Measurements from ENCODE around the gene NME7.
"Not testable (repeated sequence)": the region's sequence is repeated elsewhere in the genome, so short reads cannot be mapped to it uniquely, and the experiment has no call there.

The NME7 gene

GRCh38 chr1:169148472-169149252 lies 218.9 kb downstream of the NME7 start:
- DNase-seq, result no peak

DNA sequence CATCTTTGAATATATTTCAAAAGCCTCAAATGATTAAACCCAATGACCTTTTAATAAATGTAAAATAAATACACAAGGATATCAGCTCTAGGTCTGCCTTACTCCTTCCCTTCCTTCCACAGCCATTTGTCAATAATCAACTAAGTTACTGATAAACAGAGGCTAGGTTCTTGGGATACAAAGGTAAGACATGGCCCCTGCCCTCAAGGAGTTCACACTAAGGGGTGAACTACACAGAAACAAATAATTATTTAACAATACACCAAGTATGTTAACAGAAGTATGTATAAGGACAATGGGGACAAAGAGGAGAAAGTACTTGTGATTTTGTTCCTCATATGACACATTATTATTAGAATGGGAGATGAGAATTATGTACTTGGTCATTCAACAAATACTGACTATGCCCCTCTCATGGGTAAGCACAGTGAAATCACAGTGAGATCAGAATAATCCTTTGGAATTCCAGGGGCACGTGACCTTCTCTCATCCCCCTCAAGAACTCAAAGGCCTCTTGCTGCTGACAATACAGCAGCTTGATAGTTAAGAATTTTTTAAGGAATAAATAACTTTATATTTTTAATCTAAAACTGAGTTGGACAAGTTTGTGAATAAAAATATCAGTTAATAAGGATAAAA lies 220.9 kb downstream of the NME7 start:
- no peak for DNase-seq

DNA sequence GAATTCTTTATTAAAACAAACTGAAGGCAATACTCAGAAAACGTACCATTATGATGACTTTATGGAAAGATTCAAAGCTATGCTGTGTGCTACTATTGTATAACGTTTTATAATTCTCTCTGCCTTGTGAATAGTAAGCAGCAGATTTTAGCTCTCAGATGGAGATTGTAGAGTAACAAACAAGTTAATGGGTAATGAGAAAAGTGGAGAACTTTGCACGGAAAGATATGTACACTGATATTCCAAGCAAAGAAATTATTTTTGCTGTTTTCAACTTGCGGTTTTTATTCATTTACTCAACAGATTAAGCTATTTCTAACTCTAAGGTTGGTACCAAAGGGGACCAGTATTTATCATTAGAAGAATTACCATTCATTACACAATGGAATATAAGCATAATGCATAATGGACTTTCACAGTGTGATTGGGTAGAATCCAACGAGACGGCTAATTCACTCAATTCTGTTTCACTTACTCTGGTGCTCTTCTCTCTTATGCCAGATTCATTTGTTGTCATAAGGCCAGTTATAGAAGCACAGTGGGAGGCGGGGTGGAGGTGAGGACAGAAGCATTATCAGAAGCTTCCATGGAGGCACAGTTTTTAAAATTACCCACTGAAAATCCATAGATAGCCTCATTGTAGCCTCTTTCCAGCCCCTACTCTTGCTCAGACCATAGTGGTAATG lies 222.5 kb downstream of the NME7 start:
- no peak for DNase-seq

DNA sequence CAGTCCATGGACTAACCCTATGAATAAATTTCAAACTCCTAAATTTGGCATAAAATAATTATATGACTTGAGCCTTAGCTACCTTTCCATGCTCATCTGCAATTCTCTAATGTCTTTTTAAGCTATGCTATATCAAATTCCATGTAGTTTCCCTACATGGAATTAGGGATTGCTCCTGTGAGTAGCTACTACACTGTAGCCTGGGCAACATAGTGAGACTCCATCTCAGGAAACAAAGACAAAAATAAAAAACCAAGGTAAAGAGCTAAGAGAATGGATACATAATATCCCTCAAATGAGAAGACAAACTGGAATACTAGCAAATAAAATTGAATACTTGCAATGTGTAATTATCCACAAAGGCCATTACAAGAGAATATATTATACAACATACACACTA lies 223.6 kb downstream of the NME7 start:
- DNase-seq, result no peak

DNA sequence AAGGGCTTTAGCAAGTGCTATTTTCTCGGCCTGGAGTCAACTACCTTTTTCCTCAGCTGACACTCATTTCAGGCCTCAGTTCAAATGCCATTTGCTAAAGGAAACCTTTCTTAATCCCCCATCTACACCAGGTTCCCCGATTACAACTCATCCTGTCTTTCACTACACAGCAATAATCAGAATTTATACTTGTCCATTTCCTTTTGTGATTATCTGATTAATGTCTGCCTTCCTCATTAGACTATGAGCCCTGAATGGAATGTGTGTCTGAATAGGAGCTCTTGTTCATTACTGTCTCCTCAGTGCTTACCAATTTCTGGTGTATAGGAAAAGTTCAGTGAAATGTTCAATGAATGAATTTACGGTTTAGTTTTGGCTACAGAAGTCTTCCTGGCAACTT lies 224.3 kb downstream of the NME7 start:
- no peak for DNase-seq

GRCh38 chr1:169142129-169142528 lies 225.5 kb downstream of the NME7 start:
- no peak for DNase-seq

GRCh38 chr1:169141356-169141755 lies 226.2 kb downstream of the NME7 start:
- no peak for DNase-seq

DNA sequence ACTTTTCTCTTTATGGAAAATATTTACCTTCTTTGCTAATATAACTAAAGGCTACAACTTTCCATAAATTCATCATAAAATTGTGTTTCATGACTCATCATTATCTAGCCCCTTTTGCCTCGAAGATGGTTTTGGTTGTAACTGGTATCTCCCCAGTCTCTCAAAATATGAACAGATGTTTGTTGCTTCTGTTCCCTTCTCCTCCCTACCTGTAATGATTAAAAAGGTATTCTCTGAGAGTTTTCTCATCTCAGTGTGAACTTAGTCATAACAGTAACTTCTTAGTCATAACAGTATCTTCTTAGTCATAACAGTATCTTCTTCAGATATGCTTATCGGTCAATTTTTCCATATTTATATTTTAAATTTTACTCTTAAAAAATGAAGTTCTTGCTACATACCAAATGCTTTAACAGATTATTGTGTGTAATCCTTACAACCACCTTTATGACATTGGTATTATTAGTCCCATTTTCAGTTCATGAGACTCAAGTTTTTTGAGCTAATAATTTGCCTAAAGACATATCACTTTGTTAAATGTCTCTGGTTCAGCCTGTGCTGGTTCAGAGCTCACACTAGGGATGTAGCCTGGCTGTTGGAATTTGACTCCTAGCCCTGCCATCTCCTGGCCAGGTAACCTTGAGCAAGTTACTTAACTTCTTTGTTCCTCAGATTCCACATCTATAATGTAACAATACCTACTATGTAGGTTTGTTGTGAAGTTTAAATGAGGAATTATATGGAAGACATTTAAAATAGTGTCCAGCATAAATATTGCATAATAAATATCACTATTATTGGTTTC lies 228.5 kb downstream of the NME7 start:
- no peak for DNase-seq

DNA sequence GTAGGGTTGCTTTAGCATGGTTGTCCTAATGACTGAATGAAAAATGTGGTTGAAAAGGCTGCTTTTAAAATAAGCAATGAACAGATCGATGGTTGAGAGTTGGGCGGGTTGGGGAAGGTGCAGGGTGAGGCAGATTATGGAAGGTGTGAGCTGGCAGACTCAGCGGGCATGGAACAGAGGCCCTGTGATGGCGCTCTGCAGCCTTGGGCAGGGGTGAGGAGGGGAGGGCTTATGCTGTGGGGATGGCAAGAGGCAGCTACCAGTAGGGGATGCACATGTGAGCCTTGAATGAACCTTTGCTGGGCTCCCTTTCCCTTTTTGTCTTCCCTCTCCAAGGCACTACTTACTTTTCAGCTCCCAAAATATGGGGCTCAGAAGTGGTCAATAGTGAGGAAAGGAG lies 230.2 kb downstream of the NME7 start:
- DNase-seq, result no peak

GRCh38 chr1:169133801-169134502 lies 233.6 kb downstream of the NME7 start:
- no peak for DNase-seq

DNA sequence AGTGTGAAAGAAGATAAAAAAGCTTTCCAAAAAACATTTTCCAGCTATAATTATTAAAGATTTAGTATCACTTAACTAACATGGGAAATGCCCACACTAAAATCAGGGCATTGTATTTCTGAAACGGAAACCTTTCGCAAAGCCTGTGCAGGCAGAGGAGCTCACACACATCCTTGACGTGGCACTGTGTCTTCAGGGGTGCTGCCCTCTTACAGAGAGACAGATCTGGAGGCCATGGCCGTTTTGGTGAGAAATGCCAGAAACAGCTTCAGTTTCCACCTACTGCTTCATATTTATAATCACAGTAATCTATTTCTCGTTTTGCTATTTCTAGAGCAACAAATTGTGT lies 234.4 kb downstream of the NME7 start:
- no peak for DNase-seq

DNA sequence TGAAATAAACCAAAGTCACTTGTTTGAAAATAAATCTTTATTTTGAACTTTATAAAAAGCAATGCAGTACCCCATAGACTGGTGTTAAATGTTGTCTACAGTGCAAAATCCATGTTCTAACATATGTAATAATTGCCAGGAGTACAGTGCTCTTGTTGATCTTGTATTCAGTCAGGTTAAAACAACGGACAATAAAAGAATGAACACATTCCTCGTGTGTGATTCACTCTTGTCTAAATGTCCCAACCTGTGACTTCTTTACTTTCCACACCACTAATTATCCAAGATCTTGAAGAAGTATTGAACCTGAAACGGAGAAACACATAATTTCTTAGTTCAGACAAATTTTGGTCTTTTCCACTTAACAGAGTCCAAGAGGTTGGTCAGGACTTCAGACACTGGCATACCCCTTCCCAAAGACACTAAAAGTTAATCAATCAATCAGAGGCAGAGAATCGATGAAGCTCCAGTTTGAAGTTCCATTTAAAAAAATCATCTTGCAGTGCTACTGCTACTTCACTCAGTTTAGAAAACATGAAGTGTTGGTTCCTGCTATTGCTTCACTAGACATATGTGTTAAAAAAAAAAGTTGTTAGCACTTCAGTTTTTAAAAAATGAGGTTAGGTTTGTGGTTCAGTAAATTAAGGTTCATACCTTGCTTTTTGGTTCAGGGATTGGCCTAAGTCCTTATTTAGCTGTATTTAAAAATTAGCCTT lies 234.9 kb downstream of the NME7 start:
- DNase-seq, result no peak

DNA sequence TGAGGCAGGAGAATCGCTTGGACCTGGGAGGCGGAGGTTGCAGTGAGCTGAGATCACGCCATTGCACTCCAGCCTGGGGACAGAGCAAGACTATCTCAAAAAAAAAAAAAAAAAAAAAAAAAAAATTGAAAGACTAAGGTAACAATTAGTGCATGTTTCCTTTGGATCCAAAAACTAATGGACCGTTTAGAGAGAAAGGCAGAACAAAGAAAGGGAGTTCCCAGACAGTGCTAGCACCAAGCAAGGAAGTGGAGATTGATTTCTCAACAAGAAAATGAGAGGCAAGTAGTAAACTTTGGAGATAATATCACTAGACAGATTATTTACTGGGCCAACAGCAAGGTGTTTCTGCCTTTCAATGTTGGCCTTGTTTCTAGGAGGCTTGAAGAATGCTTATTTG lies 236.9 kb downstream of the NME7 start:
- DNase-seq, result no peak

DNA sequence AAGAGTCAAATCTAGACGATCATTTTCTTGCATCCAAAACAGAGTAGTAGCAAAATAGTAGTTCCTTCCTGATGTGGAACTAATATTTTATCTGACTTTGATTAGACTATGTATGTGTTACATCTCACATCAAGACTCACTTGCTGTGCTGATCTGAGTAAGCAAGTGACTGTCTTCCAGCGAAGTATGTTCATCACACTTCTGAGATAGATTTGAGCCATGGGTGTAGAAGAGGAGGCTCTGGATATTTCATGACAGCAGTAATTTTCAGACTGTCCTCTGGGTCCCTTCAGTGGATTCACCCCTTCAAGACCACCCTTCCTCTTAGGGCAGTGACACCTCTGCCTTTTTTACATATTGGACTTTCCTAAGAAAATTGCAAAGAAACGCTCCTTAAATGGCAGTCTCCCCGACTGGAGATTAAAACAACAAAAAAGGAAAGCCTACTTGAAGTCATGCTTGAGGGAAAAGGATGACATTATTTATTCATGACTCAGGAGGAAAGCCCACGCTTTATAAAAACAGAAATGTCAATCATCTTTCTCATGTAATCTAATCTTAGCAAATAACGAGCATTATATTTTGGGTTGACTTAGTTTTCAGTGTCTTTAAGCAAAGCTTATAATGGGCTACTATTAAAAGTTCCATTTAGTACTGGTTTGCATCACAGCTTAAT lies 238.3 kb downstream of the NME7 start:
- DNase-seq, result no peak

DNA sequence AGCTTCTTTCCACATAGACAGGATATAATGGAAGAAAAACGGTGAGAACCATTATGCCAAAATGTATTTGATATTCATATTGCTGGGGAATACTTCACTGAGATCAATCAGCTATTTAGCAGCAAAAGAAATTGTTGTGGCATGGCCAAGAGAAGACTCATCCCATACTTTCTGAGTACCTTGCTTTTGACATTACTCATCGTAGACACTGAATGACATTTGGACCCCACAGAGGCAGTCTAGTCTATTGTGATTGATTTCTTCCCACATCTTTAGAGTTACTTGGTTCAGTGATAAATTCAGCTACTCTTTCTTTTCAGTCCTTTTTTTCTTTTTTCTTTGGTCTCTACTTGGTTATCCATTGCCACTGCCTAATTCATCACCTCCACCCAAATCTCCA lies 239.0 kb downstream of the NME7 start:
- no peak for DNase-seq

DNA sequence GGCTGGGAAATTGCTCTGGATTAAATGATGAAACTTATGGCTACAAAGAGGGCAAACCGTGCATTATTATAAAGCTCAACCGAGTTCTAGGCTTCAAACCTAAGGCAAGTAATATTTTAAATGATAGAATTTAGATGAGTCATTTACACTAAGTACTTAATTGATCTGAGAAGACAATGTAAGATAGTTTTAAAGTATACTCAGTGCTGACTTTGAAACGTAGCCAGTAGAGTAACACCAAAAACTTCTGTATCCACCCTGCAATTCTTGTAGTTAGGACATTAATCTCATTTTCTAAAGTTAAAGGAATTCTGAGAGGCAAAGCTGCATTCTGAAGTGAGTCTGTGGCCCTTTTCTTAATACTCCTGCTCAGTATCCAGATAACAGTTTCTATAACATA lies 240.3 kb downstream of the NME7 start:
- DNase-seq, result no peak

DNA sequence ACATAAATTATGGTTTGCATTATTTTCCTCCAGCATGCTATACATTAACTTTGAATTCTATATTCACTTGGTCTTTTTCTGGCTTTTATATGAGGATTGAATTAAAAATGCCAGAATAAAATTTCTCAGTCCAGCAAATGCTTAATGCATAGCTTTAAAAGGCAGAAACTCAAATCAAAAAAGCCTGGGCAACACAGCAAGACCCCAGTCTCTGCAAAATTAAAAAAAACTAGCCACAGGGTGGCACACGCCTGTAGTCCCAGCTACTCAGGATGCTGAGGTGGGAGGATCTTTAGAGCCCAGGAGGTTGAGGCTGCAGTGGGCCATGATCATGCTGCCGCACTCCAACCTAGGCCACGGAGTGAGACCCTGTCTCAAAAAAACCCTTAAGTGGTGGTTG lies 241.3 kb downstream of the NME7 start:
- DNase-seq, result no peak

GRCh38 chr1:169125597-169125996 lies 242.0 kb downstream of the NME7 start:
- DNase-seq, result not testable (repeated sequence)

DNA sequence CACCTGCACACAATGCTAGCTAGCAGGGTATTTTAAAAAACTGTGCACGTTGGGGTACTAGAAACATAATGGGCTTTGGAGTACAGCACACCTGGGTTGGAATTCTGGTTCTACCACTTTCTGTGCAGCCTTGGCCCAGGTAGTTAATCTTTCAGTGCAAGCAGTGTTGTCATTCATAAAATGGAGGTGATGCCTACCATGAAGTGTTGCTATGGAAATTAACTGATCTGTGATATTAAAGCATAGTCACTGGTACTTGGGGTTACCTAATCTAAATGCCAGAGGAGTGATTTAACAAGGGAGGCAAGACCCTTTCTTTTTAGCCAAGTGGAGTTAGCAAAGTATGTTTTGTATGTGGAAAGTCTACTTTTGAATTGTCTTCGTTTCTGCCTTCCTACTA lies 243.1 kb downstream of the NME7 start:
- no peak for DNase-seq

- no peak for DNase-seq
Measured at GRCh38 chr1:169122976-169123375, 244.6 kb downstream of the NME7 start.

DNA sequence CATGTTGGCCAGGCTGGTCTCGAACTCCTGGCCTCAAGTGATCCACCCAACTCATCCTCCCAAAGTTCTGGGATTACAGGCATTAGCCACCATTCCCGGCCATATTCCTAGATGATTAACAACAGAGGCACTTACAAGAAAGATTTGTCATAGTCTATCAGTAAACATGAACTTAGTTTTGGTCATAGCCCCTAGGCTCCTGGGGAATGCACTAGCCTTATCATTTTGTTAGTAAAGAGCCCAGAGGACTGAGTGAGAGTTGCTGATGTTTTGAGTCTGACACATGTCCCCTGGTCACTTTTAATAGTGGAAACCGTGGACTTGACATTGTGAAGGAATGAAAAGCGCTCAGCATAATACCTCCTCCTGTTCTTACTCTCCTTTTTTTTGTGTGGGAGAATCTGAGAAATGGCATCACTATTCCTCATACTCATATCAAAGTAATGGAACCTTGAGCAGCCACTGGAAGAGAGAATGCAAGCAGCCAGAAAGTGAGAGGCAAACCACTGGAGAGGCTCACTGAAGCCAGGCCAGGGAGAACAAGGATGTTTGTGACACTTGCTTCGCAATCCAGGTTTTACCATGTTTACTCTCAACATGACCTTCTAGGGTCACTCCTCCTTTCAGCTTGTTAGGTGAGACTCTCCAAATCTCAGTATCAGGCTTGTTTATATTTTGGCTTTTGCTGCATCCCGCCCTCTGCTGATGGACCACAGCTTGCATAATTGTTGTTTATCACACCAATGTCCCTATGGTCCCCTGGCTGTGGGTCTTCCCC lies 246.3 kb downstream of the NME7 start:
- no peak for DNase-seq
